ENCODE results near the gene PCBP3.
"Not testable (repeated sequence)": the region's sequence is repeated elsewhere in the genome, so short reads cannot be mapped to it uniquely, and the experiment has no call there.

PCBP3 gene

GRCh38 chr21:45613396-45613795 is 30.1 kb upstream of the PCBP3 start:
- no peak for DNase-seq (ENCODE audit: low read depth in 3 of 3, low spot score in 1 of 3)

DNA sequence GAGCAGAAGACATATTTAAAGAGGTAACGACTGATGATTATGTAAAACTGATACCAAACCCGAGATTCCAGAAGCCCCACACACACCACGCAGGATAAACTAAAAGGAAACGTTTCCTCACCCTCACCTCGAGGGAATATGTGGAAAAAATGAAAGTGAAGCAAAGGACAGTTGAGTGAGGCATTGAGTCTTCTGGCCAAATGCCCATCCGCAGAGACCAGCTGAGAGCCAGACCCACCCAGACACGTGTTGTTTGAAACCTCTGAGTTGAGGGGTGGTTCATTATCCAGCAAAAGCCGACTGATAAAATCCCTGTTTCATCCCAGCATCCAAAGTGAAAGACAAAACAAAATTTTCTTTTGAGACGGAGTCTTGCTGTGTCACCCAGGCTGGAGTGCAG is 29.6 kb upstream of the PCBP3 start:
- no peak for DNase-seq (ENCODE audit: low read depth in 3 of 3, low spot score in 1 of 3)

GRCh38 chr21:45615145-45615711 is 28.3 kb upstream of the PCBP3 start:
- DNase-seq (ENCODE audit: low read depth in 3 of 3, low spot score in 1 of 3): peak; percentile 72 to 76 (median 72)

- no peak for DNase-seq (ENCODE audit: low read depth in 3 of 3, low spot score in 1 of 3)
These were observed 26.3 kb upstream of the PCBP3 start for GRCh38 chr21:45617021-45617921.

GRCh38 chr21:45618287-45618686 is 25.2 kb upstream of the PCBP3 start:
- DNase-seq (ENCODE audit: low read depth in 3 of 3, low spot score in 1 of 3): no peak

- DNase-seq (ENCODE audit: low read depth in 3 of 3, low spot score in 1 of 3): no peak
These were observed 24.6 kb upstream of the PCBP3 start for GRCh38 chr21:45618846-45619485.

DNA sequence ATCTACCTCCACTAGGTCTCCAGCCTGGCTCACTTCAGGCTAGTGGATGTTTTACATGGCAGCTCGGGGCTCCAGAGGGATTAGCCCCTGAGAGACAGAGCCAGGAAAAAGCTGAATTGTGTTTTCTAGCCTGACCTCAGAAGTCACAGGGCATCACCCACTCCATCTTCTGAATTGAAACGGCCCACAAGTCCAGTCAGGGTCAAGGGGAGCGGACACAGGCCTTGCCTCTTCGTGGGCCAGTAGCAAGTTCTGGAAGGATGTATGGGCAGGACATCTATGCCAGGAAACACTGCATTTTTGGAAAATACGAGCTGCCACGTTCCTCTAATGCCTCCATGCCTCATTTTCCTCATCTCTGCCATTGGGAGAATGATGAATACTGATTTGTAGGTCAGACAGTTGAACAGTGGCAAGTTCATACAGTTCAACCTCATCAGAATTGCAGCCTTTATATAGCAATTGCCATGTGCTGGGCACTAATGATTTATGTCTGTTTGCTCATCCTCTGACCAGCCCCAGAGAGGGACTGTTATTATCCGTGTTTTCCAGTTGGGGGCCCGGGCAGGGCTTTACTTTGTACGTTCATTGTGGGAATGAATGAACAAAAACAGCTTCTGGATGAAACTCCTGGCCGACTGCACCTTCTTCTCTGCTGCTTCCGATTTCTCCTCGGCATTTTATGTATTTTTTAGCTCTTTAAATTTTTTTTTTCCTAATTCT is 23.2 kb upstream of the PCBP3 start:
- no peak for DNase-seq (ENCODE audit: low read depth in 3 of 3, low spot score in 1 of 3)

DNA sequence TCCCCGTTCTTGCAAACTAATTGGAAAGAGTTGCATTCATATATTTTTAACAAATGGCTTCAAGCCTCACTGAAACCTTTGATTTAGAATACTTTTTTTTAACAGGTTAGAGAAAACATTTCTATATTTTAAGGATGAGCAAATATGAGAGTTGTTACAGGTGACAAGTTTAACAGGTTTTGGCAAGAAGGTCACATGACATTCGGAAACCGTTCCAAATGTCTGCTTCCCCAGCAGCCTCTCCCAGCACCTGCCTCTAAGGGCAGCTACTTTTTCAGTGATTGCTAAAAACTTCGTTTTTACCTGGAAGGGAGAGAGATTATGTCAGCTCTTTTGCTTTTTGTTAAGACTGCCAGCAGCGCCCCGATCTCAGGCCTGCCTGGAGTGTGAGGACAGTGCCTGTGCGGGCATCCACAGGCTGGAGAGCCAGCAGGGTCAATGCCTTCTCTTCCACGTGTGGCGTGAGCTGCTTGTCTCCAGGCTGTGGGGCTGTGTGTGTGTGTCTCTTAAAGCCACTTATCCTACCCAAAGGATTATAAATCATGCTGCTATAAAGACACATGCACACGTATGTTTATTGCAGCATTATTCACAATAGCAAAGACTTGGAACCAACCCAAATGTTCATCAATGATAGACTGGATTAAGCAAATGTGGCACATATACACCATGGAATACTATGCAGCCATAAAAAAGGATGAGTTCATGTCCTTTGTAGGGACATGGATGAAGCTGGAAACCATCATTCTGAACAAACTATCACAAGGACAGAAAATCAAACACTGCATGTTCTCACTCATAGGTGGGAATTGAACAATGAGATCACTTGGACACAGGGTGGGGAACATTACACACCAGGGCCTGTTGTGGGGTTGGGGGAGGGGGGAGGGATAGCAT is 21.8 kb upstream of the PCBP3 start:
- DNase-seq (ENCODE audit: low read depth in 3 of 3, low spot score in 1 of 3): not testable (repeated sequence)

DNA sequence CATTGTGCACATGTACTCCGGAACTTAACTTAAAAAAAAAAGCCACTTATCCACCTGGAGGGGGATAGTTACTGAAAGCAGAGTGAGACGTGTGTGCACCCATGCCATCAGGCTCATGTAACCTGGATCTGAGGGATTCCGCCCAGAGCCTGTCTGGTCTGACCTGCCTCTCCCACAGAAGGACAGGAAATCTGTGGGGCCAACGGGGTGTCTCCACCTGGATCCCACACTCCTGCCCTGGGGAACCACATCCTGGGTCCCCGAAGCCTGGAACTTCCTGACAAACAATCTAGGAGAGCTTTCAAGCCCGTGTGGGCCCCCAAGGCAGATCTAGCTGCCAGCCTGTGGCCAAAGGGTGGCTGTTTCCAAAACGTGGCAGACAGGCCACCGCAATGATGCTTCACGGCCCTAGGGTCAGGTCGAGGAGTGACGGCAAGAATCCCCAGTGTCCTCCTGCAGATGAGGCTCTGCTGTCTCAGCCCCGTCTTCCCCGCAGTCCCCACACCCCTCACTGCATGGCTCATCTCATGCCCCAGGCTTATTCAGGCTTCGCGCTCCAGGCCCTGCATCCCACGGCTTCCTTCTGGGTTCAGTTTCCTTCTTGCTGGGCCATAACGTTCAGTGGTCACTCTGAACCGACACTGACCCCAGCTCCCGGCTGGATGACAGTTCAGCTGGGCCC is 21.0 kb upstream of the PCBP3 start:
- DNase-seq (ENCODE audit: low read depth in 3 of 3, low spot score in 1 of 3): no peak

DNA sequence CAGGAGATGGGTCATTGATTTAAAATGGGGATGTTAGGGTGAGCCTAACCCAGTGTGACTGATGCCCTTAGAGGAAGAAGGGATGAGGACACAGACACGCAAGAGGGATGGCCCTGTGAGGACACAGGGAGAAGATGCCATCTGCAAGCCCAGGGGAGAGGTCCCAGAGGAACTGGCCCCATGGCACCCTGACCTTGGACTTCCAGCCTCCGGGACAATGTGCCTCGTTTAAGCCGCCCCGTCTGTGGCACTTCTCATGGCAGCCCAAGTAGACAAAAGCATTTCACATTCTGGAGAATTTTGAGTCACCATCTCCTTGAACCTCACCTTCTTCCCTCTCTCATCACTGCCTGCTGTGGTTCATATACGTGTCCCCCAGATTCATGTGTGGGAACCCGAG is 20.1 kb upstream of the PCBP3 start:
- DNase-seq (ENCODE audit: low read depth in 3 of 3, low spot score in 1 of 3): no peak

GRCh38 chr21:45626127-45626526 is 17.4 kb upstream of the PCBP3 start:
- DNase-seq (ENCODE audit: low read depth in 3 of 3, low spot score in 1 of 3): not testable (repeated sequence)

DNA sequence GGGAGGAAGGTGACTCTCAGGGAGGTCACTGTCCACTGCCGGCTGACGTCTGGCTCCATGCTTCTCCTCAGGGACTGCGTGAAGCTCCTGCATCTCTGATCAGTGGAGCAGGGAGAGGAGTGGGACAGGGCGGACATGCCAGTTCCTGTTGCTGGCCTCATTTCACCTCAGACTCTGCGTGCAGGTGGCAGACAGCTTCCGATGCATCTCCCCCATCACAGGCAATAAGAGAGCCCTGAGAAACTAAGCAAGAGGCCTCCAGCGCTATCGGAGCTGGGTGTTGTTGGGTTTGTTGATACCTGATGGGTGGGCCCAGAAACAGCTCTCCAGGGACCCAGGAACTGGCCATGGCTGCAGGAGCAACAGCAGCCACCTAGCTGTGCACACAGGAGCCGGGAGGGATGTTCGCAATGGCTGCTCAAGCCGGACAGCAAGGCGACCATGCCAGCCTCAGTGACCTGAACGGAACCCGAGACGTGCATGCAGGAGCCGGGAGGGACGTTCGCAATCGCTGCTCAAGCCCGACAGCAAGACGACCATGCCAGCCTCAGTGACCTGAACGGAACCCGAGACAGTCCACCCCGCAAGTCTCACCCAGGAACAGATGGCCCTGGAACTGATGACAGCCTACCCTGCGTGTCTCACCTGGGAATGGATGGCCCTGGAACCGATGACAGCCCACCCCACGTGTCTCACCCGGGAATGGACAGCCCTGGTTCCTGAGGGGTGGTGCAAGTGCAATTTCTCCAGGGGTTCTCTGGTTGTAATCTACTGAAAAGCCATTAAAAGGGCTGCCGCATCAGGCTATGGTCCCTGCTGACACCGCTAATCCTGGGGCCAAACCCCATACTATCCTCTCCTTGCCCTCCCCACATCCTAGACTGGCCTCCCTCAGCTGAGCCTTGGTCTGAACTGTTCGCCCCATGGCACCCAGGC is 14.2 kb upstream of the PCBP3 start:
- no peak for DNase-seq (ENCODE audit: low read depth in 3 of 3, low spot score in 1 of 3)

- DNase-seq (ENCODE audit: low read depth in 3 of 3, low spot score in 1 of 3): no peak
These were observed 13.3 kb upstream of the PCBP3 start for GRCh38 chr21:45630066-45630694.

- no peak for DNase-seq (ENCODE audit: low read depth in 3 of 3, low spot score in 1 of 3)
These were observed 12.6 kb upstream of the PCBP3 start for GRCh38 chr21:45630876-45631275.

DNA sequence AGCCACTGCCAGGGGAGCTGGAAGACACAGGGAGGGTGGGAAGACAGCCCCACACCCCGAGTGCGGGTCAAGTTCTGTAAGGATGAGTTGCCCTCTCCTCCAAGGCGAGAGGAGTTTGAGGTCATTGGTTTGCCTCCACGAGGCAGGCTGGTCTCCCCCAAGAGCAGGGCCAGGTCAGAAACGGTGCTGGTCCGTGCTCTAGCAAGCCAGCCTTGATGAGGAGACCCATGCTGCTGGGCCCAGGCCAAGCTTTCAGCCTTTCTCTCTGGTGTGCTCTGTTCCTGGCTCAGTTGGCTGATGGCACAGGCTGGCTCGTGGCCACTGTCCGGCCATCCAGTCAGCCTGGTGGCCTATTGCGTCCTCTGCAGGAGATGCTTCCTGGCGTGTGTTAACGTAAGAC is 12.0 kb upstream of the PCBP3 start:
- DNase-seq (ENCODE audit: low read depth in 3 of 3, low spot score in 1 of 3): no peak

DNA sequence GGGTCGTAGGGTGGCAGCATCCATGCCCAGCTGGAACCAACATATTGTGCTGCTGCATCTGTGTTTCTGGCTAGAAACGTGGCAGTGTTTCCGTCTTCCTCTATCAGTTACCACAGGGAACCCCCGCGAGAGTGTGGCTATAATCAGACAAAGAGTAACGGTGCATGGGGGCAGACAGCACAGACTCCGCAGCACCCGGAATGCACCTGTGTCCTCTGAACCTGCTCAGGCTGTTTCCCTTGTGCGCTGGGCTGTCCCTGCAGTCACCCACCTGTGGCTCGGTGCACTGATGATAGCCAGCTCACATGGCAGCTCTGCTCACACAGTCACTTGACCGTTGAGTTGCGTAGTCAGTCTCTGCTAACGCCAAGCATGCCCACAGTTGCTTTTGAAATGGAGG is 11.4 kb upstream of the PCBP3 start:
- DNase-seq (ENCODE audit: low read depth in 3 of 3, low spot score in 1 of 3): no peak

- no peak for DNase-seq (ENCODE audit: low read depth in 3 of 3, low spot score in 1 of 3)
These were observed 10.8 kb upstream of the PCBP3 start for GRCh38 chr21:45632637-45633251.

Measured in stimulated activated CD4-positive, alpha-beta T cell treated with anti-CD3 and anti-CD28 coated beads, TNF-alpha, amount 100 ng/mL, for 1 hour (primary cell).